ENCODE measurements around the gene LZTFL1.

The LZTFL1 gene

GRCh38 chr3:45848392-45848791, 6.5 kb upstream of the LZTFL1 start:
- Histone ChIP-seq H3K36me3 (ENCODE audit: low read length) (no peaks in the 10 kb centered on the region), H3K9me3 (ENCODE audit: insufficient read depth, low read length) (no peaks in the 10 kb centered on the region), H3F3A (ENCODE audit: insufficient read depth) (no peaks in the 10 kb centered on the region), H3K9ac (ENCODE audit: low read length) (no peak overlapping the region), H3K27me3 (ENCODE audit: low read length) (no peaks in the 10 kb centered on the region), H3K79me2 (ENCODE audit: insufficient read depth, low read length) (no peaks in the 10 kb centered on the region), H3K27ac (ENCODE audit: low read depth, low read length) (no peak overlapping the region), H2AFZ (ENCODE audit: low read depth, low read length, severe bottlenecking) (no peak overlapping the region), H3K4me2 (ENCODE audit: low read depth, low read length, poor library complexity, severe bottlenecking) (no peak overlapping the region), H4K20me1 (ENCODE audit: low read depth, low read length) (no peaks in the 10 kb centered on the region), H3K9me2 (replicated peaks; ENCODE audit: insufficient read depth, low read length) (no peaks in the 10 kb centered on the region), H3K4me3 (ENCODE audit: insufficient read depth, low read length, poor library complexity, severe bottlenecking) (no peak overlapping the region)
- TF ChIP-seq EZH2phosphoT487 (conservative IDR thresholded peaks at IDR 0.05; ENCODE audit: low read length) = no peak
- TF ChIP-seq, protein P1, sequence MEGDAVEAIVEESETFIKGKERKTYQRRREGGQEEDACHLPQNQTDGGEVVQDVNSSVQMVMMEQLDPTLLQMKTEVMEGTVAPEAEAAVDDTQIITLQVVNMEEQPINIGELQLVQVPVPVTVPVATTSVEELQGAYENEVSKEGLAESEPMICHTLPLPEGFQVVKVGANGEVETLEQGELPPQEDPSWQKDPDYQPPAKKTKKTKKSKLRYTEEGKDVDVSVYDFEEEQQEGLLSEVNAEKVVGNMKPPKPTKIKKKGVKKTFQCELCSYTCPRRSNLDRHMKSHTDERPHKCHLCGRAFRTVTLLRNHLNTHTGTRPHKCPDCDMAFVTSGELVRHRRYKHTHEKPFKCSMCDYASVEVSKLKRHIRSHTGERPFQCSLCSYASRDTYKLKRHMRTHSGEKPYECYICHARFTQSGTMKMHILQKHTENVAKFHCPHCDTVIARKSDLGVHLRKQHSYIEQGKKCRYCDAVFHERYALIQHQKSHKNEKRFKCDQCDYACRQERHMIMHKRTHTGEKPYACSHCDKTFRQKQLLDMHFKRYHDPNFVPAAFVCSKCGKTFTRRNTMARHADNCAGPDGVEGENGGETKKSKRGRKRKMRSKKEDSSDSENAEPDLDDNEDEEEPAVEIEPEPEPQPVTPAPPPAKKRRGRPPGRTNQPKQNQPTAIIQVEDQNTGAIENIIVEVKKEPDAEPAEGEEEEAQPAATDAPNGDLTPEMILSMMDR (IDR thresholded peaks at IDR 0.05; ENCODE audit: insufficient read depth, low read length, poor library complexity, severe bottlenecking) = no peak

- no peaks in the 10 kb centered on the region for H3K36me3 ChIP-seq (ENCODE audit: low read length)
- no peak overlapping the region for H3K27ac ChIP-seq (ENCODE audit: low read depth, low read length)
- TF ChIP-seq, protein P1 (IDR thresholded peaks at IDR 0.05; ENCODE audit: insufficient read depth, low read length, poor library complexity, severe bottlenecking) = no peak
- no peak for TF ChIP-seq EZH2phosphoT487 (conservative IDR thresholded peaks at IDR 0.05; ENCODE audit: low read length)
- H3K9me3 ChIP-seq (ENCODE audit: insufficient read depth, low read length) = no peaks in the 10 kb centered on the region
- H3F3A ChIP-seq (ENCODE audit: insufficient read depth) = no peaks in the 10 kb centered on the region
- no peak overlapping the region for H3K4me3 ChIP-seq (ENCODE audit: insufficient read depth, low read length, poor library complexity, severe bottlenecking)
- H4K20me1 ChIP-seq (ENCODE audit: low read depth, low read length) = no peaks in the 10 kb centered on the region
- H3K79me2 ChIP-seq (ENCODE audit: insufficient read depth, low read length) = no peaks in the 10 kb centered on the region
- H3K9me2 ChIP-seq (replicated peaks; ENCODE audit: insufficient read depth, low read length) = no peaks in the 10 kb centered on the region; the same call in 1 of the 2 replicates
- no peak overlapping the region for H2AFZ ChIP-seq (ENCODE audit: low read depth, low read length, severe bottlenecking)
- no peak overlapping the region for H3K4me2 ChIP-seq (ENCODE audit: low read depth, low read length, poor library complexity, severe bottlenecking)
- no peak overlapping the region for H3K9ac ChIP-seq (ENCODE audit: low read length)
- no peaks in the 10 kb centered on the region for H3K27me3 ChIP-seq (ENCODE audit: low read length)
Measured at GRCh38 chr3:45844616-45845015, 2.7 kb upstream of the LZTFL1 start.

DNA sequence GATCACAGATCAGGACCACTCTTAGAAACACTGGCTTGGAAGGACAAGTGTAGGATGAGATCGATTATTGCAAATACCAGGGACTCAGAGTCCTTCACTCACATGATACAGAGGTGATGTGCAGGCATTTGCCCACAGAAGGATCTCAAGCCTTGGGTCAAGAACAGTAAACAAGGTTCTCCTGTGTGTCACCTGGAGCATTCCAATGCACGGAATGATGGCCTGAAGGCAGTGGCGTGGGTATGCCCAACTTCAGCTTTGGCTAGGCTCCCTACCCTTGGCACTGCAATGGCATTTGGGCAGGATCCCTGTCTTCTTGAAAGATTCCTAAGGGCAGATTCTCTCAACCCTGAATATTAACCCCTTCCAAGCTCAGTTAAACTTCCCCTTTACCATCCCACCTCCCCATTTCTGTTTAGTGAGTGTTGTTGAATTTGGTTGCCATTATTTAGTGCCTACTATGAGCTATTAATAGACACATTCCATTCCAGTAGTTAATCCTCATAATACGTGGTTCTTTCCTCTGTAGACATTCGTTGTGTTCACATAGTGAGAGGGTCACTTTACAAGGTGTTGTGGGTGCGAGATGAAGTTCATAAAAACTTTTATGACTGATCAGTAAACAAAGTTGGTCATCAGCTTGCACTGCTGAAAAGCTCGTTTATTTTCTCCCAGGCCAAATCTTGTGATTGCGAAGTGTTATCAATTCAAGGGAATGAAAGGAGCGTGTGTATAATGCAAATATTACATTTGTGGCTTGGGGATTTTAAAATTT, 1.1 kb upstream of the LZTFL1 start:
- no peaks in the 10 kb centered on the region for H3K9me3 ChIP-seq (ENCODE audit: insufficient read depth, low read length)
- no peaks in the 10 kb centered on the region for H3K79me2 ChIP-seq (ENCODE audit: insufficient read depth, low read length)
- H2AFZ ChIP-seq (ENCODE audit: low read depth, low read length, severe bottlenecking) = no peak overlapping the region
- H3K9me2 ChIP-seq (replicated peaks; ENCODE audit: insufficient read depth, low read length) = no peaks in the 10 kb centered on the region; the same call in 1 of the 2 replicates
- no peak overlapping the region for H3K27ac ChIP-seq (ENCODE audit: low read depth, low read length)
- TF ChIP-seq EZH2phosphoT487 (conservative IDR thresholded peaks at IDR 0.05; ENCODE audit: low read length) = no peak
- TF ChIP-seq, protein P1 (IDR thresholded peaks at IDR 0.05; ENCODE audit: insufficient read depth, low read length, poor library complexity, severe bottlenecking) = no peak
- H3K4me3 ChIP-seq (ENCODE audit: insufficient read depth, low read length, poor library complexity, severe bottlenecking) = no peak overlapping the region
- H3K4me2 ChIP-seq (ENCODE audit: low read depth, low read length, poor library complexity, severe bottlenecking) = no peak overlapping the region
- H3K27me3 ChIP-seq (ENCODE audit: low read length) = no peaks in the 10 kb centered on the region
- H3K36me3 ChIP-seq (ENCODE audit: low read length) = no peaks in the 10 kb centered on the region
- no peak overlapping the region for H3K9ac ChIP-seq (ENCODE audit: low read length)
- H4K20me1 ChIP-seq (ENCODE audit: low read depth, low read length) = no peaks in the 10 kb centered on the region
- no peaks in the 10 kb centered on the region for H3F3A ChIP-seq (ENCODE audit: insufficient read depth)

Data from SU-DHL-6 (cell line).